IMR-90 (cell line): ENCODE data around the gene TCP1.

Experiments
- BHLHE40 ChIP-seq: fragments of 150-350 bp; IDR thresholded peaks from 2 replicates; pipeline ENCODE4 v1.6.1; 2016; ENCODE audit warnings: mild to moderate bottlenecking, low read depth, low read length
- NFE2L2 ChIP-seq: fragments of 150-350 bp; IDR thresholded peaks from 2 replicates; pipeline ENCODE4 v1.6.1; 2016; ENCODE audit warnings: low read depth, mild to moderate bottlenecking, low read length
- POLR2A ChIP-seq: IDR thresholded peaks from 2 replicates; pipeline ENCODE4 v1.6.1; 2012; ENCODE audit warnings: mild to moderate bottlenecking, low read depth, low read length
- RCOR1 ChIP-seq: IDR thresholded peaks from 2 replicates; pipeline ENCODE4 v1.6.1; 2012; ENCODE audit warnings: mild to moderate bottlenecking, low read length, improper control_type of control experiment; ENCODE audit not compliant: insufficient replicate concordance
- TF ChIP-seq, protein P1 (sequence below): conservative IDR thresholded peaks from 2 replicates; pipeline ENCODE4 v1.5.1; 2012; ENCODE audit warnings: mild to moderate bottlenecking, low read depth, low read length, improper control_type of control experiment

GRCh38 chr6:159756508-159756907 lies 32.9 kb downstream of the TCP1 start:
- TF ChIP-seq, protein P1, sequence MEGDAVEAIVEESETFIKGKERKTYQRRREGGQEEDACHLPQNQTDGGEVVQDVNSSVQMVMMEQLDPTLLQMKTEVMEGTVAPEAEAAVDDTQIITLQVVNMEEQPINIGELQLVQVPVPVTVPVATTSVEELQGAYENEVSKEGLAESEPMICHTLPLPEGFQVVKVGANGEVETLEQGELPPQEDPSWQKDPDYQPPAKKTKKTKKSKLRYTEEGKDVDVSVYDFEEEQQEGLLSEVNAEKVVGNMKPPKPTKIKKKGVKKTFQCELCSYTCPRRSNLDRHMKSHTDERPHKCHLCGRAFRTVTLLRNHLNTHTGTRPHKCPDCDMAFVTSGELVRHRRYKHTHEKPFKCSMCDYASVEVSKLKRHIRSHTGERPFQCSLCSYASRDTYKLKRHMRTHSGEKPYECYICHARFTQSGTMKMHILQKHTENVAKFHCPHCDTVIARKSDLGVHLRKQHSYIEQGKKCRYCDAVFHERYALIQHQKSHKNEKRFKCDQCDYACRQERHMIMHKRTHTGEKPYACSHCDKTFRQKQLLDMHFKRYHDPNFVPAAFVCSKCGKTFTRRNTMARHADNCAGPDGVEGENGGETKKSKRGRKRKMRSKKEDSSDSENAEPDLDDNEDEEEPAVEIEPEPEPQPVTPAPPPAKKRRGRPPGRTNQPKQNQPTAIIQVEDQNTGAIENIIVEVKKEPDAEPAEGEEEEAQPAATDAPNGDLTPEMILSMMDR = no peak
- TF ChIP-seq BHLHE40 (no peak), POLR2A (no peak), NFE2L2 (no peak), RCOR1 (no peak)
